Measurements from ENCODE around the gene TTC39B. TPM values are rescaled to one million over a fixed set of nuclear protein-coding genes. Genes with fewer than 3 reads are reported as not detected.

The TTC39B gene
- total RNA-seq, 2 experiments from 2014 or later, result 16.2 to 34.3 TPM

DNA sequence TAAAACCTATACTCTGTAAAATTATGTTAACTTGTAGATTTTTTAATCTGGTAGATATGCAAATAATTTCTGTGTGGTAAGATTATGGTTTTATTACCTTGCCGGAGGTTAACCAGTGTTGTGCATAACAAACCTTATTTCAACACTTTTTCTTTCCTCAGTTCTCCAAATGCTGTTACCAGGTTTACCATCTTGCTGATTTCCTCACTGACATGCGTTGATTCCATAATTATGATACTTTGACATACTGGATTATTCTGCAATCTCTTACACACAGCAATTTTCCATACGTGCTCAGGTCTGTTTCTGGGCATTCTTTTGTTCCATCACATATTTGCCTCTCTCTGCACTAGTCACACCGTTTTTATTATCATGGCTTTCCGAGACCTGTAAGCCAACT, 77.6 kb downstream of the TTC39B start:
- H3K27me3 Mint-ChIP-seq, result no peaks in the 10 kb centered on the region
- CTCF ChIA-PET, result no interaction called here
- H3K9me3 Mint-ChIP-seq (ENCODE audit: low read depth), result peaks cover 3% of the 10 kb centered on the region
- no peak overlapping the region for H3K4me3 Mint-ChIP-seq
- ATAC-seq (no peak), DNase-seq (no peak)
- H3K27ac Mint-ChIP-seq, result no peak overlapping the region
- H3K4me1 Mint-ChIP-seq, result peaks cover 17% of the 10 kb centered on the region
- peaks cover 34% of the 10 kb centered on the region for H3K36me3 Mint-ChIP-seq

DNA sequence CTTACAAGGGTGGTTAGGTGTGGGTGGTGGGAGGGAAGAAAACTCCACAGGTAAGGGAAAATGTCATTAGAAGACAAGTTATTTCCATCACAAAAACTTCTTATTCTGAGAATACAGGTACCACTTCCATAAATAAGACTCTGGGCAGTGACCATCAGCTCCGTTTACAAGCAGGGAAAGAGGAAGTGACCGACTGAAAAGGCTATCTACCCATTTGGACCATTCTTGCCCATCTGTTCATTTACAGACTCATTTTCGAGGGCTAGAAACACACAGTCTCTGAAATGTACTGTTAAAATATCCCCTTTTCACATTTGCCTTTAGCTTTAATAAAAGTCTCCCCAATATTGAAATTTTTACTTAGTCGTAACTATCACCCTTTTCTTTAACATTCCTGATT, 79.5 kb downstream of the TTC39B start:
- ATAC-seq, result no peak
- CTCF ChIA-PET, result interaction anchor here (1.5 kb wide), 1 partner anchor 15 kb away, joined by 3 read pairs; no protein-coding TSS in a partner anchor
- DNase-seq, result no peak
- peaks cover 17% of the 10 kb centered on the region for H3K4me1 Mint-ChIP-seq
- H3K36me3 Mint-ChIP-seq, result peaks cover 44% of the 10 kb centered on the region
- peaks cover 2% of the 10 kb centered on the region for H3K9me3 Mint-ChIP-seq (ENCODE audit: low read depth)
- no peaks in the 10 kb centered on the region for H3K27me3 Mint-ChIP-seq
- no peak overlapping the region for H3K27ac Mint-ChIP-seq
- H3K4me3 Mint-ChIP-seq, result no peak overlapping the region

DNA sequence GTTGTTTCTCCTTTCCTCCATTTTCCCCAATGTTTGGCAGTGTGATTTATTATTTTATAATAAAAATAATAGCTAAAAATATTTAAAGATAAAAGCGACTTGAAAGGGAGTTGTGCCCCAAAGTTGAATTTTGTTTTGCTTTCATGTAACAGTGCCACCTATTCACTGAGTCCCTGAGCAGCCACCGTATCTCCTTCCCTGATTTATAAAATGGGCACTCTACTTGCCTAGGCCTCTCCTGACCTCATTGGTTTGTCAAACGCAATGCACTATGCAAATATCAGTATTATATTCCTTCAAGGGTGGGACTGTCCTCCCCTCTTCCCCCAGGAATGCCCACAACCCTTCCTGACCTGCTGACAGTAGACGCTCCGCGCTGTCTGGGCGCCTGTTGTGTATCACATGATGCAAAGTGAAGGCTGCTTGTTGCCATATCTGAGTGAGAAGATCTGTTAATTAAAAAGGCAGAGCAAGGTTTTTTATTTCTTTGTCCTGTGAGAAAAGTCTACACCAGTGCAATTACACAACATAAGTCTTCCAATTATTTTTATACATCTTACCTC, 81.4 kb downstream of the TTC39B start:
- peaks cover 16% of the 10 kb centered on the region for H3K4me1 Mint-ChIP-seq
- no peak for ATAC-seq
- H3K27me3 Mint-ChIP-seq, result no peaks in the 10 kb centered on the region
- CTCF ChIA-PET, result interaction anchor here (1.7 kb wide), 1 partner anchor 15 kb away, joined by 5 read pairs; no protein-coding TSS in a partner anchor
- no peak overlapping the region for H3K4me3 Mint-ChIP-seq
- no peak overlapping the region for H3K27ac Mint-ChIP-seq
- H3K9me3 Mint-ChIP-seq (ENCODE audit: low read depth), result no peaks in the 10 kb centered on the region
- no peak for DNase-seq
- peaks cover 40% of the 10 kb centered on the region for H3K36me3 Mint-ChIP-seq

DNA sequence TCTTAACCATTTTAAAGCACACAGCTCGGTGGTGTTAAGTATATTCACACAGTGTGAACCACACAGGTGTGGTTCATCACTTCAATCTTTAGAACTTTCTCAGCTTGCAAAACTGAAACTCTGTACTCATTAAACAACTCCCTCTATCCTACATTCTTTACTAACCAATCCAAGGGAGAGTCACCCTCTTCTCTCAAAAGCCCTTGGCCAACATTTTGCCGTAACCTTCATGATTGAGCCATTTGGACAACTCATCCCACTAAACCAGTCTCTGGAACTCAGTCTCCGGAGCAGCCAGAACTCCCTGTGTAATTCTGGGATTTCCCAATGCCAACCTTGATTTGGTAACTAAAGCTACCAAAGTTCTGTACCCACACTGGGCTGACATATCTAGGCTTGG, 84.7 kb downstream of the TTC39B start:
- Mint-ChIP-seq H3K36me3 (peaks cover 30% of the 10 kb centered on the region), H3K27ac (no peak overlapping the region), H3K4me1 (no peaks in the 10 kb centered on the region), H3K9me3 (ENCODE audit: low read depth) (no peaks in the 10 kb centered on the region), H3K27me3 (no peaks in the 10 kb centered on the region), H3K4me3 (no peak overlapping the region)
- CTCF ChIA-PET, result interaction anchor here (1.0 to 1.2 kb wide), 2 partner anchors 9 to 10 kb away, joined by 3 to 4 read pairs; no protein-coding TSS in a partner anchor
- DNase-seq (no peak), ATAC-seq (no peak)

DNA sequence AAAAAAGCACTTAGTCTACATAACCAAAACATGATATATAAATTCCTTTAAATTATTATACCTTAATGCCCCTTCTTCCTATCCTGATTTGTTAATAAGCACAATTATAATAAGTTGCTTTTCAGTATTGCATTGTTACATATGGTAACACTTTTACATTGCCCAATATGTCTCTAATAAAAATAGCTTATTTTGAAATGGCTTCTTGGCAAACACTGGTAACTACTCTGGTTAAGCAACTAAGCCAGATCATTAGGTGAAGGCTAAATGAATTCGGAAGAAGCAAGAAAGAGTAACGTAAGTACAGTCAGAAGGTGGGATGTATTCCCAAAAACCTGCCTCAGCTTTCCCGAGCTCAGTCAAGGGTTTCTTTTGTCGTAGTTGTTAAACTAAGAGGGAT, 85.3 kb downstream of the TTC39B start:
- no peaks in the 10 kb centered on the region for H3K9me3 Mint-ChIP-seq (ENCODE audit: low read depth)
- H3K36me3 Mint-ChIP-seq, result peaks cover 29% of the 10 kb centered on the region
- CTCF ChIA-PET, result interaction anchor here (1.2 kb wide), 1 partner anchor 10 kb away, joined by 4 read pairs; no protein-coding TSS in a partner anchor
- ATAC-seq (no peak), DNase-seq (no peak)
- no peaks in the 10 kb centered on the region for H3K4me1 Mint-ChIP-seq
- H3K27me3 Mint-ChIP-seq, result no peaks in the 10 kb centered on the region
- H3K4me3 Mint-ChIP-seq, result no peak overlapping the region
- H3K27ac Mint-ChIP-seq, result no peak overlapping the region

- no peak overlapping the region for H3K27ac Mint-ChIP-seq
- H3K36me3 Mint-ChIP-seq, result peaks cover 28% of the 10 kb centered on the region
- H3K4me3 Mint-ChIP-seq, result no peak overlapping the region
- H3K9me3 Mint-ChIP-seq (ENCODE audit: low read depth), result no peaks in the 10 kb centered on the region
- no peak for DNase-seq
- no peak for ATAC-seq
- peaks cover 2% of the 10 kb centered on the region for H3K4me1 Mint-ChIP-seq
- H3K27me3 Mint-ChIP-seq, result no peaks in the 10 kb centered on the region
- CTCF ChIA-PET, result interaction anchor here (0.7 to 1.2 kb wide), 3 partner anchors 8 to 83 kb away, joined by 3 to 4 read pairs (median 4); no protein-coding TSS in a partner anchor
Observed at GRCh38 chr9:15220658-15221318, 86.2 kb downstream of the TTC39B start.

DNA sequence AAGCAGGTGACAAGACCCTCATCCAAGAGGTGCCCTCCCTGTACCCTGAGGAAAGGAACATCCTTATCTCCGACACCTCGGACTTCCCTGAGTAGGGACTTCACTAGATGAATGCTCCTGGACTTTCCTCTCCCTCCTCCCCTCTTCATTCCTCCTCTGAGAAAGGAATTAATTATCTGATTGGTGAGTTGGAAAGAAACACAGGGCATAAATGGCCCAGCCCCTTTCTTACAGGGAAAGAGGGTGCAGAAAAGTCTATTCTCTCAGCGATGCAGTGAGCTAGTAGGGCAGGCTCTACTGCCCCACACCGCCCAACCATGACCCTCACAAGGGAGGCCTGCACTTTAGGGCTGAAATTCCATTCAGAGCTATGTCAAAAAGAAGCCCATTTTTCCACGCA, 87.5 kb downstream of the TTC39B start:
- H3K27ac Mint-ChIP-seq, result no peak overlapping the region
- H3K36me3 Mint-ChIP-seq, result peaks cover 21% of the 10 kb centered on the region
- ATAC-seq (no peak), DNase-seq (no peak)
- CTCF ChIA-PET, result interaction anchor here (1.2 kb wide), 1 partner anchor 12 kb away, joined by 3 read pairs; no protein-coding TSS in a partner anchor
- peaks cover 2% of the 10 kb centered on the region for H3K4me1 Mint-ChIP-seq
- H3K4me3 Mint-ChIP-seq, result no peak overlapping the region
- H3K27me3 Mint-ChIP-seq, result no peaks in the 10 kb centered on the region
- H3K9me3 Mint-ChIP-seq (ENCODE audit: low read depth), result no peaks in the 10 kb centered on the region

DNA sequence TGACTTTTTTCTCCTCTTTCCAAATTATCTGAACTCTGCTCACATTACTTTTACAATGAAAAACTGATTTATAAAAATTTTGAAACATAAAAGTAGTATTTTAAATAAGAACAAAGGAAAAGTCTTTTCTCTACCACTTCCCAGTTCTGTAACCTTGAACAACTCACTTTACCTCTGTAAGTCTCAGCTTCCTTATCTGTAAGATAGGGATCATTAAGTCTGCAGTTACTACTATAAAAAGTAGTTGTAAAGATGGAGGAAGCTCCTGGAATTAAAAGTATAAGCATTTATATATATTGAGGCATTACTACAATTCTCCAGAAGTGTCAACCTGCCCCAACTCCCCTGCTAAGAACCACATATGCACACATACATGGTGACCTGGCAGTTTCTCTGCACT, 88.0 kb downstream of the TTC39B start:
- CTCF ChIA-PET, result interaction anchor here (1.2 kb wide), 1 partner anchor 13 kb away, joined by 3 read pairs; no protein-coding TSS in a partner anchor
- DNase-seq (no peak), ATAC-seq (no peak)
- no peaks in the 10 kb centered on the region for H3K9me3 Mint-ChIP-seq (ENCODE audit: low read depth)
- no peaks in the 10 kb centered on the region for H3K27me3 Mint-ChIP-seq
- peaks cover 16% of the 10 kb centered on the region for H3K36me3 Mint-ChIP-seq
- H3K4me1 Mint-ChIP-seq, result peaks cover 2% of the 10 kb centered on the region
- no peak overlapping the region for H3K27ac Mint-ChIP-seq
- no peak overlapping the region for H3K4me3 Mint-ChIP-seq

DNA sequence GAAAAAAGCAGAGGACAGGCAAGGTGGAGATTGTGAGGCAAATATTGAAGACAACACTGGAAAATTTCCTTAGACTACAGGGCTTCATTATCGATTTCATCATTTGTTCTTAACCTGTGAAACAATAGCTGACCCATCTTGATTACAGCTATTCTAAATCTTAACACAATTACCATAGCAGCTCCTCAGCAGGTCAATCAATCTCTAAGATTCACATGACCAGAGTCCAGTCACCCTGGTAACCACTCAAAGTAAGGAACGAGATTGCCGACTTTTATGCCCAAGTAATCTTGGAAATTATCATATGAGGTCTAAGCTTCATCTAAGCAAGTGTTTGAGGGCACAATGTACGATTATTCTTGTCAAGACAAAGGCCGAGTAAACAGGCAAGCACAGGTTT, 93.8 kb downstream of the TTC39B start:
- Mint-ChIP-seq H3K9me3 (ENCODE audit: low read depth) (no peaks in the 10 kb centered on the region), H3K4me1 (peaks cover 2% of the 10 kb centered on the region), H3K36me3 (peaks cover 17% of the 10 kb centered on the region), H3K27me3 (no peaks in the 10 kb centered on the region), H3K27ac (no peak overlapping the region), H3K4me3 (no peak overlapping the region)
- CTCF ChIA-PET, result interaction anchor here (1.2 to 2.3 kb wide), 6 partner anchors 8 to 393 kb away, joined by 3 to 6 read pairs (median 4); no protein-coding TSS in a partner anchor
- DNase-seq, result no peak
- no peak for ATAC-seq

DNA sequence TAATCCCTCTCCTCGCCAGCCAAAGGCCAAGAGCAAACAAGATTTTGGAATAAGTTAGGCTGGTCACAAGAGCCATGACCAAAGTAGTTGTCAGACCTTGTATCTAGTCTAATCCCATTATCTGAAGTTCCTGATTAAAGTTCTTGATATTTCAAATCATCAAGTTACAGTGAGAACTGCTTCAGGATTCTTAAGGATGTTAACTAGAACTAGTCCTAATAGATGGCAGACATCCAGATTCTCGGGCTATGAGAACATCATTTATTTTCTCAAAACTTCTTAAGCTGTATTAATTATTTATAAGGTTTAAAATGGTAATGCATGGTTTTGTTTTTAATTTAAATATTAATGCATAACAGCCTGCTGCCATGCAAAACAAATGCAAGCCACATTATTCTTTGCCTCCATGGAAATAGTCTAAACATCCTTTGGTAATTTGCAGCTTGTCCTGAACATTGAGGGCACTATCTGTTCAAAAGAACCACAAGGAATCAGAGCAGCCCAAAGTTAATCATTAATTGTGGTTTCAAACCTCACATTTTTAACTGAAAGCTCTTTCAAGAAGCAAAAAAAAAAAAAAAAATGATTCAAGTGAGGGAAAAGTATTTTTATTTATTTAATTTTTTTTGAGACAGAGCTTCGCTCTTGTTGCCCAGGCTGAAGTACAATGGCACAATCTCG, 95.1 kb downstream of the TTC39B start:
- ATAC-seq, result no peak
- no peak overlapping the region for H3K27ac Mint-ChIP-seq
- DNase-seq, result no peak
- peaks cover 4% of the 10 kb centered on the region for H3K9me3 Mint-ChIP-seq (ENCODE audit: low read depth)
- H3K4me1 Mint-ChIP-seq, result peaks cover 4% of the 10 kb centered on the region
- peaks cover 22% of the 10 kb centered on the region for H3K36me3 Mint-ChIP-seq
- CTCF ChIA-PET, result interaction anchor here (0.7 to 2.3 kb wide), 11 partner anchors 9 to 429 kb away, joined by 3 to 6 read pairs (median 4); partner anchors contain the start of gene CCDC171
- no peaks in the 10 kb centered on the region for H3K27me3 Mint-ChIP-seq
- no peak overlapping the region for H3K4me3 Mint-ChIP-seq

- Mint-ChIP-seq H3K36me3 (peaks cover 23% of the 10 kb centered on the region), H3K9me3 (ENCODE audit: low read depth) (peaks cover 6% of the 10 kb centered on the region), H3K27ac (no peak overlapping the region), H3K4me1 (peaks cover 4% of the 10 kb centered on the region), H3K4me3 (no peak overlapping the region), H3K27me3 (no peaks in the 10 kb centered on the region)
- DNase-seq (peak; percentile 63), ATAC-seq (no peak)
- CTCF ChIA-PET, result interaction anchor here (0.7 to 1.7 kb wide), 9 partner anchors 14 to 430 kb away, joined by 3 to 6 read pairs (median 4); no protein-coding TSS in a partner anchor
Observed at GRCh38 chr9:15211160-15211814, 95.7 kb downstream of the TTC39B start.

DNA sequence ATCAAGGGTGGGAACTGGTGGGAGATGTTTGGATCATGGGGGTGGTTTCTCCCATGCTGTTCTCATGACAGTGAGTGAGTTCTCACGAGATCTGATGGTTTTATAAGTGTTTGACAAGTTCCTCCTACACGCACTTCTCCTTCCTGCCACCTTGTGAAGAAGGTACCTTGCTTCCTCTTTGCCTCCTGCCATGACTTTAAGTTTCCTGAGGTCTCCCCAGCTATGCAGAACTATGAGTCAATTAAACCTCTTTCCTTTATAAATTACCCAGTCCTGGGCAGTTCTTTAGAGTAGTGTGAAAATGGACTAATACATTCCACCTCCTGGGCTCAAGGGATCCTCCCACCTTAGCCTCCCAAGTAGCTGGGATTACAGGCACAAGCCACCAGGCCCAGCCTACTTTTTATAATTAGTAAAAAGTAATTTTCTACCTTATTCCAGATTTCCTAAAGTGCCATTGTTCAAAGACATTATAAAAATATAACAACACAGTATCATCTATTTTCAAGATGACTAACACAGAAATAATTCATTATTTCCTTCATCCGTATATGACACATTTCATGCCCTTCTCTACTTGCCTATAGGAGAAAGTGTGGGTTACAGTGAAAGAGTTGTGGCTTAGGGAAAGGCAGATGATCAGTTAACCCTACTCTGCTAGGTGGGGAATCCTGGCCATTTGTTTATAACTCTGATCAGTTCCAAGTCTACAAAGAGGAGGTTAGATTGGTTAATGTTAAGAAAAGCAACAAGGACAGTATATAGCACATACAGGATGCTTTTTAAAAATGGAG, 99.9 kb downstream of the TTC39B start:
- CTCF ChIA-PET, result no interaction called here

More for the DNA sequence above, 99.9 kb downstream of the TTC39B start:
- Mint-ChIP-seq H3K27me3 (no peaks in the 10 kb centered on the region), H3K9me3 (ENCODE audit: low read depth) (peaks cover 6% of the 10 kb centered on the region), H3K27ac (no peak overlapping the region), H3K4me1 (peaks cover 3% of the 10 kb centered on the region), H3K4me3 (no peak overlapping the region), H3K36me3 (peaks cover 33% of the 10 kb centered on the region)
- no peak for DNase-seq
- no peak for ATAC-seq
